ENCODE results near the gene NECTIN2.
A peak's percentile ranks its signal among the peaks of the same experiment; 100 is the strongest.

The NECTIN2 gene

GRCh38 chr19:44845612-44846454, at the start of gene NECTIN2:
Gene NECTIN2, plus strand, starts transcription at chr19:44846297. Its CDS starts 229 bp downstream, at chr19:44846526.
- peak; percentile 100 for DNase-seq (ENCODE audit: low spot score)

- no peak for DNase-seq (ENCODE audit: low spot score)
Observed at GRCh38 chr19:44796701-44797115, 49.4 kb upstream of the NECTIN2 start.

GRCh38 chr19:44799627-44800346, 46.3 kb upstream of the NECTIN2 start:
- no peak for DNase-seq (ENCODE audit: low spot score)

- peak; percentile 86 for DNase-seq (ENCODE audit: low spot score)
Observed at GRCh38 chr19:44800461-44800860, 45.6 kb upstream of the NECTIN2 start.

GRCh38 chr19:44803442-44804428, 42.4 kb upstream of the NECTIN2 start:
- no peak for DNase-seq (ENCODE audit: low spot score)

GRCh38 chr19:44806291-44806690, 39.8 kb upstream of the NECTIN2 start:
- DNase-seq (ENCODE audit: low spot score) = no peak

GRCh38 chr19:44807162-44807561, 38.9 kb upstream of the NECTIN2 start:
- DNase-seq (ENCODE audit: low spot score) = no peak

- no peak for DNase-seq (ENCODE audit: low spot score)
Observed at GRCh38 chr19:44807652-44808462, 38.2 kb upstream of the NECTIN2 start.

GRCh38 chr19:44808463-44809371, 37.4 kb upstream of the NECTIN2 start, which contains the start of gene BCAM:
Gene BCAM, plus strand, starts transcription at chr19:44809103. Its CDS starts 22 bp downstream, at chr19:44809125.
- DNase-seq (ENCODE audit: low spot score) = peak; percentile 91

- no peak for DNase-seq (ENCODE audit: low spot score)
Observed at GRCh38 chr19:44809577-44810233, 36.4 kb upstream of the NECTIN2 start.

GRCh38 chr19:44810234-44811121, 35.6 kb upstream of the NECTIN2 start:
- no peak for DNase-seq (ENCODE audit: low spot score)

- DNase-seq (ENCODE audit: low spot score) = no peak
Observed at GRCh38 chr19:44811122-44811419, 35.0 kb upstream of the NECTIN2 start.

- DNase-seq (ENCODE audit: low spot score) = no peak
Observed at GRCh38 chr19:44812142-44812718, 33.9 kb upstream of the NECTIN2 start.

- no peak for DNase-seq (ENCODE audit: low spot score)
Observed at GRCh38 chr19:44813070-44813840, 32.8 kb upstream of the NECTIN2 start.

GRCh38 chr19:44813841-44814470, 32.1 kb upstream of the NECTIN2 start:
- DNase-seq (ENCODE audit: low spot score) = no peak

- no peak for DNase-seq (ENCODE audit: low spot score)
Observed at GRCh38 chr19:44814517-44814916, 31.6 kb upstream of the NECTIN2 start.

- DNase-seq (ENCODE audit: low spot score) = no peak
Observed at GRCh38 chr19:44816301-44816700, 29.8 kb upstream of the NECTIN2 start.
